Testis (tissue), 3 donors: Measurements from ENCODE around the gene GAS5. TPM values are rescaled to one million over a fixed set of nuclear protein-coding genes. Genes with fewer than 3 reads are reported as not detected.
"Not testable (repeated sequence)": the region's sequence is repeated elsewhere in the genome, so short reads cannot be mapped to it uniquely, and the experiment has no call there.

Experiments used
- DNase-seq: peaks from one replicate; pipeline ENCODE4 v3.0.0-alpha.2; 2019
- H3K27ac ChIP-seq, 2 donors: fragments of 200-600 bp; sonication (generic); one replicate each; pipeline ENCODE4 v1.5.1; 2019
- H3K27me3 ChIP-seq: fragments of 200-600 bp; sonication (generic); one replicate; pipeline ENCODE4 v1.5.1; 2019
- H3K36me3 ChIP-seq: fragments of 200-600 bp; sonication (generic); one replicate; pipeline ENCODE4 v1.5.1; 2017; ENCODE audit warnings: low read depth; ENCODE audit errors: missing control alignments
- H3K4me1 ChIP-seq: fragments of 200-600 bp; sonication (generic); one replicate; pipeline ENCODE4 v1.5.1; 2019
- H3K4me3 ChIP-seq, 2 donors: fragments of 200-600 bp; sonication (generic); one replicate each; pipeline ENCODE4 v1.5.1; 2017 to 2019
- H3K9me3 ChIP-seq: fragments of 200-600 bp; sonication (generic); one replicate; pipeline ENCODE4 v1.5.1; 2017
- POLR2A ChIP-seq: fragments of 450-650 bp; IDR thresholded peaks from one replicate; pipeline ENCODE4 v1.6.1; 2017; ENCODE audit warnings: antibody characterized with exemption, mild to moderate bottlenecking, moderate library complexity
- WGBS, 2 donors: methylation state at CpG; one replicate each; pipeline ENCODE4 v1.1.5; 2018; 5-methylcytosine and 5-hydroxymethylcytosine counted together
- intact Hi-C: fragments of 100-400 bp; cut with DNase I; formaldehyde crosslinking; loops from one replicate; pipeline ENCODE4 v1.15.1; 2023; ENCODE audit warnings: low total_unique reads
- polyA plus RNA-seq: library from polyadenylated mRNA; stranded (reverse); fragments of 350-450 nt; fragmentation: Illumina TruSeq; extraction: RNeasy Lipid Tissue Mini Kit (QIAGEN cat#74804); gene quantifications from one replicate; pipeline ENCODE4 v1.2.3, GENCODE V29; 2014; ENCODE audit warnings: low read depth, low replicate concordance; ENCODE audit not compliant: insufficient read depth
- total RNA-seq, 2 donors: library from RNA; depleted of rRNA; stranded (reverse); fragments of >200 nt; gene quantifications; one replicate each; pipeline ENCODE4 v1.2.3, GENCODE V29; 2016
- TF ChIP-seq, protein P1 (sequence below), 3 experiments: fragments of 450-650 bp in 2 of 3; fragments of 200-600 bp in 1 of 3; sonication (generic) in 1 of 3; IDR thresholded peaks; one replicate each; pipeline ENCODE4 v1.5.1; 2016 to 2019; ENCODE audit warnings: antibody characterized with exemption in 3 of 3, mild to moderate bottlenecking in 2 of 3, moderate library complexity in 1 of 3

GAS5 gene
- total and polyA plus RNA-seq, 3 donors from 2014 or later: 101 to 158 (median 130) TPM

DNA sequence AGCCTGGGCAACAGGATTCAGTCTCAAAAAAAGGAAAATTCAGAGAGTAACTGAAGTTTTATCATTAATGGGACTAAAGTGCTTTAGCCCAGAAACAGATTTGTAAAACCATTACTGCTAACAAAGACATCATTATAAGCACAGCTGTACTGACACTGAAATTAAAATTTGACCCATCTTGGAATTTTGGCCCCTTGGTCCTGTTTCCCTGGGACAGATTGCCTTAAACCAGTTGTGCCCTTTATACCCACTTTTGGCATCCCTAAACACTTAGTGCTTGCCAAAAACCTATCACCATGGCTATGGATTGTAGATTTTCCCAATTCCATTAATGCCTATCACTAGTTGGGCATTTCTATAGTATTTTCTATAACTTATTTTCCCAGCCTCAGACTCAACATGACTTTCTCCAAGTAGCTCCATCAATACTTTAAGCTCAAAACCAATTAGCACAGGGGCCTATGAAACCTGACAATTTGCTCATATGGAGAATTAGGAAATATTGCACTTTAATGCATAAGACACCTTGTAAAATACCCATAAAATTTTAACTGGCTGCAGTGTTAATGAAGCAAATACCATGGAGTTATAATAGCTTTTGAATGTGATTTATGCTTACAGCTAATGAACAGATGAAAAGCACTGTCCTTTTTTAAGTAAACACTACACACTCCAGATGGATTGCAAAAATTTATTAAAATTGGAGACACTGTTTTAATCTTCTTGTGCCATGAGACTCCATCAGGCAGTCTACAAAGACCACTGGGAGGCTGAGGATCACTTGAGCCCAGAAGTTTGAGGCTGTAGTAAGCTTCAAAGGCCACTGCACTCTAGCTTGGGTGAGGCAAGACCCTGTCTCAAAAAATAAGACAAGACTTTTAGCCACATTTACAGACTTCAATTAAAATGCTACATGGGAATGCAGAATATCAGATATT, 4.3 kb downstream of the GAS5 start:
- Histone ChIP-seq H3K9me3 (no peaks in the 10 kb centered on the region), H3K36me3 (no peaks in the 10 kb centered on the region), H3K27me3 (no peaks in the 10 kb centered on the region), H3K27ac (no peak overlapping the region), H3K4me1 (peaks cover 16% of the 10 kb centered on the region), H3K4me3 (no peak overlapping the region)
- no peak for DNase-seq
- TF ChIP-seq, protein P1, sequence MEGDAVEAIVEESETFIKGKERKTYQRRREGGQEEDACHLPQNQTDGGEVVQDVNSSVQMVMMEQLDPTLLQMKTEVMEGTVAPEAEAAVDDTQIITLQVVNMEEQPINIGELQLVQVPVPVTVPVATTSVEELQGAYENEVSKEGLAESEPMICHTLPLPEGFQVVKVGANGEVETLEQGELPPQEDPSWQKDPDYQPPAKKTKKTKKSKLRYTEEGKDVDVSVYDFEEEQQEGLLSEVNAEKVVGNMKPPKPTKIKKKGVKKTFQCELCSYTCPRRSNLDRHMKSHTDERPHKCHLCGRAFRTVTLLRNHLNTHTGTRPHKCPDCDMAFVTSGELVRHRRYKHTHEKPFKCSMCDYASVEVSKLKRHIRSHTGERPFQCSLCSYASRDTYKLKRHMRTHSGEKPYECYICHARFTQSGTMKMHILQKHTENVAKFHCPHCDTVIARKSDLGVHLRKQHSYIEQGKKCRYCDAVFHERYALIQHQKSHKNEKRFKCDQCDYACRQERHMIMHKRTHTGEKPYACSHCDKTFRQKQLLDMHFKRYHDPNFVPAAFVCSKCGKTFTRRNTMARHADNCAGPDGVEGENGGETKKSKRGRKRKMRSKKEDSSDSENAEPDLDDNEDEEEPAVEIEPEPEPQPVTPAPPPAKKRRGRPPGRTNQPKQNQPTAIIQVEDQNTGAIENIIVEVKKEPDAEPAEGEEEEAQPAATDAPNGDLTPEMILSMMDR (IDR thresholded peaks at IDR 0.05): no peak
- TF ChIP-seq POLR2A: no peak
- intact Hi-C loops: no loop called here

DNA sequence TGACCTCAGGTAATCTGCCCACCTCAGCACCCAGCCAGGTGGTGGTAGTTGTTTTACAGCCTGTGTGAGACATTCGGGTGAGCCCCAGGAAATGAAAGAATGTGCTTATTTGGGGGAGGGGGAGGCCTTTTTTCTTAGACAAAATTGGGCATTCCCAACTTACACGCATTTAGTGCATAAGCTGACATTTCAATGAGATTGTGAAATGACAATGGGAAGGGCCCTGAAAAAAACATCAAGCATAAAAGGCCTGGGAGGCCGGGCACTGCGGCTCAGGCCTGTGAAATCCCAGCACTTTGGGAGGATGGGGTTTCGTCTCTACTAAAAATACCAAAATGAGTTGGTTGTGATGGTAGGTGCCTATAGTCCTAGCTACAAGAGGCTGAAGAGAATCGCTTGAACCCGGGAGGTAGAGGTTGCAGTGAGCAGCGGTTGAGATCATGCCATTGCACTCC, 5.0 kb downstream of the GAS5 start:
- WGBS, 2 donors: 79 to 82% methylated on average over 8 of the region's 8 CpGs
- TF ChIP-seq, protein P1 (IDR thresholded peaks at IDR 0.05): no peak
- no peak for TF ChIP-seq POLR2A
- Histone ChIP-seq H3K27me3 (no peaks in the 10 kb centered on the region), H3K27ac (no peak overlapping the region), H3K9me3 (no peaks in the 10 kb centered on the region), H3K4me1 (peaks cover 16% of the 10 kb centered on the region), H3K36me3 (no peaks in the 10 kb centered on the region), H3K4me3 (no peak overlapping the region)
- intact Hi-C loops: no loop called here
- DNase-seq: no peak

DNA sequence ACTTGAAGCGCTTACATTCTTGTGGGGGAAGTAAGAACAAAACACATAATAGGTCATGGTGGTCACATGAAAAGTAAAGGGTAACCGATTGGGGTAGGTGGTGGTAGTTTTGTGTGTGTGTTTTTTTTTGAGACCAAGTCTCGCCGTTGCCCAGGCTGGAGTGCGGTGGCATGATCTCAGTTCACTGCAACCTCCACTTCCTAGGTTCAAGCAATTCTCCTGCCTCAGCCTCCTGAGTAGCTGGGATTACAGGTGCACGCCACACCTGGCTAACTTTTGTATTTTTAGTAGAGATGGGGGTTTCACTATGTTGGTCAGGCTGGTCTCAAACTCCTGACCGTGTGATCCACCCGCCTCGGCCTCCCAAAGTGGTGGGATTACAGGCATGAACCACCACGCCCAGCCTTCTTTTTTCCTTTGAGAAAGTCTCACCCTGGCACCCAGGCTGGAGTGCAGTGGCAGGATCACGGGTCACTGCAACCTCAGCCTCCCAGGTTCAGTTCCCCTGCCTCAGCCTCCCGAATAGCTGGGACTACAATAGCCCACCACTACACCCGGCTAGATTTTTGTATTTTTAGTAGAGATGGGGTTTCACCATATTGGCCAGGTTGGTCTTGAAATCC, 5.5 kb downstream of the GAS5 start:
- H3K27ac ChIP-seq, H3K9me3 ChIP-seq, H3K36me3 ChIP-seq, H3K4me3 ChIP-seq, intact Hi-C loops, DNase-seq, H3K27me3 ChIP-seq: not testable (repeated sequence)
- H3K4me1 ChIP-seq: peaks cover 16% of the 10 kb centered on the region
- 88% methylated on average over 10 to 13 of the region's 13 CpGs for WGBS, 2 donors

DNA sequence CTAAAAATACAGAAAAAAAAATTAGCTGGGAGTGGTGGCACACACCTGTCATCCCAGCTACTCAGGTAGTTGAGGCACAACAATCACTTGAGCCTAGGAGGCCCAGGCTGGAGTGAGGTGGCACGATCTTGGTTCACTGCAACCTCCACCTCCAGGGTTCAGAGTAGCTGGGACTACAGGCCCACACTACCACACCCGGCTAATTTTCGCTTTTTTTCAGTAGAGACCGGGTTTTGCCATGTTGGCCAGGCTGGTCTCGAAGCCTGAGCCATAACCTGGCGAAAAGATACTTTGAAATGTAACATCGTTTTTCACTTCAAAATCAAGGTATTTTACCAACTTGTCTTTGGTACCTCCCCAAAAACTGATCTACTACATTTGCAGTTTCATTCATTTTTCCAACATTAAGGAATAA, 6.1 kb downstream of the GAS5 start:
- Histone ChIP-seq H3K27ac (no peak overlapping the region), H3K36me3 (no peaks in the 10 kb centered on the region), H3K4me1 (peaks cover 16% of the 10 kb centered on the region), H3K9me3 (no peaks in the 10 kb centered on the region), H3K4me3 (no peak overlapping the region), H3K27me3 (no peaks in the 10 kb centered on the region)
- intact Hi-C loops: no loop called here
- no peak for DNase-seq
- TF ChIP-seq POLR2A: no peak
- TF ChIP-seq, protein P1 (IDR thresholded peaks at IDR 0.05): no peak
- WGBS, 2 donors: 92 to 96% methylated on average over 7 of the region's 7 CpGs

DNA sequence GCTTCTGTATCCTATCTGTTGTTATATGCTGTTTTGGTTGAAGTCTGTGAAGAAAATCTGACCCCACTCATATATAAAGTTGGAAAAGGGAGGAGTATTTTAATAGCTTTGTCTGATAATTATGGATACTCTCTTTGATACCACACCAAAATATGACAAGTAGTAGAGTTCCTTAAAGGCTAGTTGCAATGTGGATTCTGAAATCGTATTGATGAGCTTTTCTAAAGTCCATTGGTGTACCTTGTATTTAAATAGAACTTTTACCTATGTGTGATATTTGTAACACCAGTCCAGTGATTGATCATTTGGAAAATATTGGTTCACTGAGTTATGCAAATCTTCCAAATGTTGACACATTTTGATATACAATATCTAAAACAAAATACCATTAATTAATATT, 7.7 kb downstream of the GAS5 start:
- no peaks in the 10 kb centered on the region for H3K27me3 ChIP-seq
- H3K36me3 ChIP-seq: no peaks in the 10 kb centered on the region
- no peaks in the 10 kb centered on the region for H3K9me3 ChIP-seq
- H3K4me1 ChIP-seq: peaks cover 4% of the 10 kb centered on the region
- H3K4me3 ChIP-seq: no peak overlapping the region
- no peak overlapping the region for H3K27ac ChIP-seq
- no peak for DNase-seq
- WGBS, 2 donors: 95 to 97% methylated on average over 1 of the region's 1 CpG
- TF ChIP-seq POLR2A: no peak
- TF ChIP-seq, protein P1 (IDR thresholded peaks at IDR 0.05): no peak
- intact Hi-C loops: no loop called here

DNA sequence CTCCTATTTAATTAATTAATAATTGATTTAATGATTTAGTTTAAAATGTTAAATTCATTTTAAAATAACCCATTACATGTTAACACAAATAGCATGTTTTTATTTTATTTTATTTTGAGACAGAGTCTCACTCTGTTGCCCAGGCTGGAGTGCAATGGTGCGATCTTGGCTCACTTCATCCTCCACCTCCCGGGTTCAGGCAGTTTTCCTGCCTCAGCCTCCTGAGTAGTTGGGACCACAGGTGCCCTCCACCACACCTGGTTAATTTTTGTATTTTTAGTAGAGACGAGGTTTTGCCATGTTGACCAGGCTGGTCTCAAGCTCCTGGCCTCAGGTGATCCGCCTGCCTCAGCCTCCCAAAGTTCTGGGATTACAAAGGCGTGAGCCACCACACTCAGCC, 8.2 kb downstream of the GAS5 start:
- intact Hi-C loops, H3K27ac ChIP-seq, H3K9me3 ChIP-seq, H3K36me3 ChIP-seq, H3K4me3 ChIP-seq, H3K4me1 ChIP-seq, H3K27me3 ChIP-seq, DNase-seq: not testable (repeated sequence)
- 96 to 98% methylated on average over 5 of the region's 5 CpGs for WGBS, 2 donors
